Stimulated activated CD8-positive, alpha-beta memory T cell treated with anti-CD3 and anti-CD28 coated beads, Interleukin-15, amount 100 ng/mL, for 24 hours (primary cell): ENCODE measurements around the gene OBSL1.

Experiments used
- DNase-seq: peaks from one replicate; pipeline ENCODE4 v3.0.0-alpha.2; 2020; ENCODE audit warnings: low read depth

OBSL1 gene

DNA sequence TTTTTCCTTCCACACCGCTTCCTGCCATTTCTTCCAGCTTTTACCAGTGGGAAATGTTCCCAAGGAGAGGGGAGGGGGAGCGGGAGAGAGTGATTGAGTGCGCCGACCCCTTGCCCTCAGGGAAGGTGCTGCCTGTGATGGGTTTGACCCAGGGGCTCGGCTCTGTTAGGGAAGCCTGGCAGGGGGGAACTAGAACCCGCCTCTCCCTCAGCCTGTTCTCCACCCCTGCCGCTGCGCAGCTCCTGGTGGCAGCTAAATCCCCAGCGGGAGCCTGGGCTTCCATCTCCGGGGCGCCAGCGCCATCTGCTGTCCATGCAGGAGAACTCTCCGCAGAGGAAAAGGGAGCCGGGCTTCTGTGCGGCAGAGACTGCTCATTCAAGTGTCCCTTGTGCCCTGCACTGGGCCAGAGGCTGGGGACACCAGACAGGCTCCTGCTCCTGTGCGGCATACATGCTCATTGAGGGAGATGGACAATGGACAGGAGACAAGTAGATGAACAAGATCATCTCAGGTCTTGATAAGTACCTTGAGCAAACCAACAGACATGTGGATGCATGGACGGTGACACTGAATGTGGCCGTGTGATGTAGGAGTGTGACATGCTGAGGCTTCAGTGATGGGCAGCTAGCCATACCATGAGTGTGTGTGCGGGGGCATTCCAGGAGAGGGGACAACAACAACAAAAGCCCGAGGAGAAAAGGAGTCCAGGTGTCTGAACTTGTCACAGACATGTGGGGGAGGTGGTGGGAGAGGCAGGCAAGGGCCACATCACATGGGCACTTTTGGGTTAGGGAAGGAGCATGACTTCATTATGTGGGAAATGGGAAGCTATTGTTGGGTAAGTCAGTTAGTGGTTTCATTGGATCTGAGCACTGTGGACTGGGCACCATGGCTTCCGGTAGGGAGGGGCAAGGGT lies 41.0 kb downstream of the OBSL1 start:
- DNase-seq = peak; percentile 78

DNA sequence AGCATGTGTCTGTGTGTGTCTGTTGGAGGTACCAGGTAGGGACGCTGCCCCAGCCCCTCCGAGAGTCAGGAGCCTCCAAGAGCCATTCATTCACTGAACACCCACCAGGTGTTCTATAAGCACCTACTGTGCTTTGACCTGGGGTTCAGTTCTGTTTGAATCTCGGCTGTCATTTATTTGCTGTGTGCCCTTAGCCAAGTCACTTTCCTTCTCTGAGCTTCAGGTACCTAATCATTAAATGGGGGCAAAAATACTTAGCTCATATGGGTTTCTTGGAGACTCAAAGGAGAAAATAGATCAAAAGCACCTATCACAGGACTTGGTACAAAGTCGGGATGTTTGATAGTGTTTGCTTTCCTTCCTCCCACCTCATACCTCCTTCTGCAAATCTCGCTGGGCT lies 43.9 kb downstream of the OBSL1 start:
- DNase-seq = no peak

DNA sequence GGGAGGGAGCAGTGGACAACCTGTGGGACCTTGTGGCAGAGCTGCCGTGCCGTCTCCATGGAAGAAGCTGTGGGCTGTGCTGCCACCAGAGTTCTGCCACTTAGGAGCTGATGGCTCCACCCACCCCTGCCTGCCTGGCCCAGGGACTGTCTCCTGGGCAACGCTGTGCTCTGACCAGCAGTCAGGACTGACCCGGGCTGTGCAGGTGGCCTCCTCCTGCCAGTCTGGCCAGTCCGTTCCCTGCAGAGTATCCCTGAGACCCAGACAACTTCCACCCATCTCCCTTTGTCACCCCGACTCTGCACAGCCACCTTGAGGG lies 44.3 kb downstream of the OBSL1 start:
- no peak for DNase-seq

DNA sequence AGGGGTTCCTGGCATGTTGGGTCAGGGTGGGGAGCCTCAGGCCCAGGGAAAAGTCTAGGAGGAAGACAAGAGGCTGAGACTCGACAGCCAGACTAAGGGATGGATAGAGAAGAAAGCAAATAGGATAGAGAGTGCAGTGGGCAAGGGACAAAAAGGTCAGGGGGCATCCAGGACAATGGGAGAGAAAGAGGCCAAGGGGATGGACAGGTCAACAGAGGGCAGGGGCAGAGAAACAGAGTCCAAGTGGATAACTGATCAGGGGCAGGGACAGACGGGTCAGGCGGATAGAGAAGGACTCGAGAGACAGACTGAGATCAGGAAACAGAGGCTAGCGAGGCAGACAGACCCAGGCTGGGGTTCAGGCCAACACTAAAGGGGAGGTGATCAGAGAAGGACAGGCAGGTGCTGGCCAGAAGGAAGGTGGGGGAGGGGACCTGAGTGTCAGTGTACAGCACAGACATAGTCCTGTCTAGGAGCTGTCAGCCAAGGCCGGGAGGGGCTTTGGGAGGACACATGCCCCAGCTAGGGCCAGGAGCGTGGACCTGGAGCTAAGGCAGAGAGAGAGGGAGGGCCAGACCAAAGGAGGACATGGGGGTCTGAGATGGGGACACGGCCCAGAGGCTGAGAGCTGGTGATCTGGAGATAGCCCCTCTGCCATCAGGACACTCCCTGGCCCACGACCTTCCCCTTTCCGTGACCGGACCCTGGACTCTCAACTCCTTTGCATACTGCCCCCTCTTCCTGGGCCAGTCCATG lies 44.8 kb downstream of the OBSL1 start:
- DNase-seq = no peak

DNA sequence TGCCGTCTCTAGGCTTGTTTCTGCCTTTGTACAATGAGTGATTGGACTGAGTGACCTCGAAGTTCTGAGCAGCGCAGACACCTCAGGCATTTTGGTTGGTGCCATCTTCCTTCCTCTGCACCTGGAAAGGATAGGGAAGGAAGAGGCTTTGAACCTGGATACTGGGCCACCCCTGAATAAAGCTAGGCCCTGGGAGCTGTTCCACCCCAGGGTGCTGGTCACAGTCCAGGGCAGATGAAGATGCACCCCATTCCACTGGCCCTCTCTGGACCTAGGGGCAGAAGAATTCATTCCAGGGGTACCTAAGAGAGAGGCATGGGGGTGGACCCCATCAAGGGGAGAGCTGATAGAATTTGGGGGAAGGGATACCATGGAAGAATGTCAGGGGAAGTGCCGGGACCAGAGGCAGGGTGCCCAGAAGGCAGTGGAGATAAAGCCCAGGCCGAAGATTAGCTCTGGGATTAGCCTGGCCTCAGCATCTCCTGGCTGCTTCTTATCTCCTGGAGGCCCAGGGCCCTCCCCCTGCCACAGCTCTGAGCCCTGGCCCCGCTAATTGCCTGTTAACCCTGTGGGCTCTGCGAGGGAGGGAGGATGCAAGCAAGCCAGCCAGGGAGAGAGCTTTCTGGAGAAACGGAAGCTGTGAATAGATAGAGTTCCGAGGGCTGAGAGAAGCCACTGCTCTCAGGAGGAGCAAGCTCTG lies 45.7 kb downstream of the OBSL1 start:
- DNase-seq = no peak

DNA sequence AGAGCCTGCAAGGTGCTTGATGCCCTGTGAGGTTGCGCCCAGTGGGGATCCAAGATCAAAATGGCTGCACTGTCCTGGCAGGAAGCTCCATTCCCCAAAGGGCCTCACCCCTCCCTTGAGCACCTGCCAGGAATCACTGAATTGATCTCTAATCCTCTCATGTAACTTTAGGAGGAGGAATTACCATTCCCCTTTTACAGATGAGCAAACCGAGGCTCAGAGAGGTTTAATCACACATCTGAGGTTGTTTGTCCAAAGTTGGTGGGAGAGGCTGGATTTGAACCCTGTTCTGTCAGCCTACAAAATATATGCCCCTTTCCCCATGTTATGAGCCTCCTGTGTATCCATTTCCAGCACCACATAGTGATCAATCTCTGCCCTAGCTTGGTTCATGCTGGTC lies 46.5 kb downstream of the OBSL1 start:
- no peak for DNase-seq

DNA sequence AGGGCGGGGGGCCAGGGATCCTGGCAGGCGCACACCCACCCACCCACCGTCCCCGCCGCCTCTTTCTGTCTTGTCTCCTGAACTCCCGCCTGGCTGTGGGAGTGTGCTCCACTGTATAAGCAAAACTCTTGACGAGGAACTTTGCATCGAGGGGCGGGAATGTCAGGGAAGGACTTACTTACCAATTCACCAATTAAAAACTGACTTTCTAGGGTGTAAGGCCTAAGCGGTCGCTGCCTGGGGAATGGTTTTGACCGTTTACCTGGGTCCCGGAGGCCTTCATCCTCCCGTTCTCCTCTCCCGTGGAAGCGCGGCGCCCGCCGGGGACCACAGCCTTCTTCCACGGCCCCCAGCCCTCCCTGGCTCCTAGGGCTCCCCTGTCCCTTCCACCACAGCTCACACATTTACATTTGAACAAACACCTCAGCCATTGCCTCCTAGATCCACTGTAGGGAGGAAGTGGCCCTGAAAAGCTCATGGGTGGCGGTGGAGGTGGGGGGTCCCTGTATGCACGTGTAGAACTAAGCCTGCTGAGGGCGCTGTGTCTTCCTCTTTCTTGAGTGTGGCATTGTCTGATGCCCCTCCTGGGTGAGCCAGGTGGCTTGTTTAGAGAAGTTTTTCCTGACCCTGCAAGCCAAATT lies 48.2 kb downstream of the OBSL1 start:
- DNase-seq = no peak

DNA sequence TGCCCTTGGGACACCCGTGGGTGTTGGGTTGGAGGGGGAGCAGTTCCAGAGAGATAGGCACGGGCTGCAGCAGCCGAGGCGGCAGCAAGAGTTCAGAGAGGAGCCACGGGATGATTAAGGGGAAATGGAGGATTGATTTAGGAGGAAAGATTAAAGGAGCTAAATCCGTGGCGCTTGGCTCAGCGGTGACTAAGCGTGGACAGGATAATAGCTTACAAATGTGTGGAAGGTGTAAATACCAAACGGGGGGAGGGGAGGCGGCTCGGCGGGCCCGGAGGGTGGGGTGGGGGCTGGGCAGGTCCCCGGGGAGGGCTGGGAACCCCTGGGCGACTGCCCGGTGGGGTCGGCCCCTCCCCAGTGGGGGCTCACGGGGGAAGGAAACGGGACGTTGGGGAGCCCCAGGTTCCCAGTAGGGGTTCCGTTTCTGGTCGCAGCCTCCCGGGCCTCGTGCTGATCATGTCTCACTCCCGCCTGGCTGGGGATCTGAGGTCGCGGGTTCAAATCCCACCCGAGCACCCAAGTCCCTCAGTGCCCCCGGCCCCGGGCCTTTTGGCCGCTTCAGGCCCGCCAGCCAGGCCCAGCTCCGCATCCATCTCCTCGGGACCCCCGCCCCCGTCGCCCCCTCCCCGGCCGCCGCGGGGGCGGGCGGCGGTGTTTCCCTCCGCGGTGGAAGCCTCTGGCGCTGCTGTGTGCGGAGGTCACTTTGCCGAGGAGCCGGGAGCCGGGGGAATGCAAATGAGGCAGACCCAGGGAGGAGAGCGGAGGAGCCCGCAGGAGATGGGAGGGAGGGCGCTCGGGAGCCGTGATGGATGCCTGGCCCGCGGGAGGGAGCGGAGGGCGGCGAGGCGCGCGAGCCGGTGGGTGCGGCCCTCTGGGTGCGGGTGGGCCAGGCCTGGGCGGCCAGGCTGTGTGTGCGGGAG lies 49.0 kb downstream of the OBSL1 start:
- no peak for DNase-seq

DNA sequence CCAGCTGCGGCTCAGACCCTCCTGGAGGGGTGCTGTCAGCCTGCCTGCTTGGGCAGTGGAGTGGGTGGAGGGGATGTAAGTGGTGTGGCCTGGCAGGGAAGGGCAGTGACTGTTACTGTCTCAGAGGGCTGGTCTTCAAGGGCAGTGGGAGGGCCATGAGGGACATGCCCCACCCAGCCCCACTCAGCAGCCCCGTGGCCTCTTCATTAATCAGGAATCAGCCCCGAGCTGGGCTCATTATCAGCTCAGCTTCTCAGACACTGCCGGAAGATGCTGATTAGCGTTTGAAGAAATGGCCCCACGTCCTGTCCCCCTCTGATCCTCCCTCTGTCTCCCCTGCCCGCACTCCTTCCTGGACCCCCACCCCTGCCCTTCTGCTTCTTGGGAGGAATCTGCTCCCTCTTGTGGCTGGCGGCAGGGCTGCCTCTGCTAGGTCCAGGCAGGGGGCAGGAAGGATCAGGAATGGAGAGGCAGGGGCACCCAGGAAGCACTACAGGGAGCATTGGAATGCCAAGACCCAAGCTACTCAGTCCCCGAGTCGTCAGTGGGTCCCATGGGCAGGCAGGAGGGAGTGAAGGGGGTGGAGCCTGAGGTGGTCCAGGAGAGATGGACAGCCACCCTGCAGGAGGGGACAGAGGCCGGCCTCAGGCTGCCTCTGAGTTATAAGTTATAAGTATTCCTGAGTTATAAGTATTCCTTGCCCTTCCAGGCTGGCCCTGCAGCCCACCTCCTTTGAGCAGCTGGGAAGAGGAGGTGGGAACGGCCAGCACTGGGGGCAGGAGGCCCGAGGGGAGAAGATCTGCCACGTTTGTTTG lies 50.1 kb downstream of the OBSL1 start:
- DNase-seq = no peak

DNA sequence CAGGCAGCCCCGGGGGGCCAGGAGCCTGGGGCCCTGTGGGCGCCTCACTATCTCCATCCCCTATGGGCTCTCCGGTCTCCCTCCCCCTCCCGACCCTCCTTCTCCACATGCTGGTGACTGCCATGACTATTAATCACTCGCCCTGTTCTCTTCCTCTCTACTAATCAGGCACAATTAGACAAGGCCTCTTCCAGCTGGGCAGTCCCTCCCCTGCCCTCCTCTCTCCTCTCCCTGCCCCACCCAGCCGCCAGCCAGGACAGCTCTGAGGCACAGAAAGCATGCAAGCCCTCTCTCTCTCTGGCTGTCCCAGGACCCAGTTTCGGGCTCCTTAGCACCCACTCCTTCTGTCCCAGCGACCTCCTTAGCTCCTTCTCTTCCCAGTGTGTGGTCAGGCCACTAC lies 51.3 kb downstream of the OBSL1 start:
- no peak for DNase-seq

DNA sequence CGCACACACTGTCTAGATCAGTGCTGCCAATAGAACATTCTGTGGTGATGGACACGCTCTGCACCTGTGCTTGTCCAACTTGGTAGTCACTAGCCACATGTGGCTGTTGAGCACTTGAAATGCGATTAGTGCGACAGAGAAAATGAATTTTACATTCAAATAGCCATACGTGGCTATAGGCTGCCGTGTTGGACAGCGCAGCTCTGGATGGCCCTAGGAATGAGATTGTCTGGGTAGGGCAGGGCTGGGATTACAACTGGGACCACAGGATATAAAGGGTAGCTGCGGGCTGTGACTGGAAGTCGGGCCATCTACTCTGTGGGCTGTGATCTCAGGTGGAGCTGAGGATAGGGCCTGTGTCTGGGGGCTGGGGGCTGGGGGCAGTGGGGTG lies 51.8 kb downstream of the OBSL1 start:
- no peak for DNase-seq

DNA sequence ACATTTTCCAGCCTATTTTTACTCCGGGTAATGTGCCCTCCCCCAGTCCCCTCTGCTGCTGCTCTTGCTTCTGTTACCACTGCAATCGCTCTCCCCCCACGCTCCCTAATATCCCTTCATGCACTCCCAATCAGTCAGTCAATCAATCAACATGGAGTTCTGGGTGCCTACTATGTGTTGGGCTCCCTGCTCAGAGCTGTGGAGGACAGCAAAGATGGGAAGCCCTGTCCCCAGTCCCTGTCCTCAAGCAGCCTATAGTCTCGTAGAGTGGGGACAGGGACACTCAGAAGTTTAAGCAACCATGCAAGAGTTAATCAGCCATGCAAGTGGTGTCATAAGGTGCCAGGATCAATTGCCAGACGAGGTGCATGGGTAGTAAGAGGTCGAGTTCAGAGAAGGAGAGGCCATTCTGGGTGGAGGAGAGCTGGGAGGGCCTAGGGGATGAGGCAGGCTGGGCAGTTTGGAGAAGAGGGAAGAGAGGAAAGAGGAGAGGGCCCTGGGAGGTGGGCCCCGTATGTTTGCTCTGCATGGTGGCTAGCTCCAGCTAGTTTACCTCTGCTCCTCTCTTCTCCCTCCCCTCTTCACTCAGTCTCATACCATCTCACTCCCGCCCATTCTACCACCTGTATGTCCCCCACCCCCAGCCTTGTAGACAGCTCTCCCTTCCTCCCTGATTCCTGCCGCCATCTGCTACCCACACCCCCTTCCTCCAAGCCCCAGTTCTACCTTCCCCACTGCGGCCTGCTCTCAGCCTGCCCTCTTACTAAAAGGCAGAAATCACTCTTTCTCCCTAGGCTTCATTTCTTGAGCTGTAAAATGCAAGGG lies 53.2 kb downstream of the OBSL1 start:
- no peak for DNase-seq

DNA sequence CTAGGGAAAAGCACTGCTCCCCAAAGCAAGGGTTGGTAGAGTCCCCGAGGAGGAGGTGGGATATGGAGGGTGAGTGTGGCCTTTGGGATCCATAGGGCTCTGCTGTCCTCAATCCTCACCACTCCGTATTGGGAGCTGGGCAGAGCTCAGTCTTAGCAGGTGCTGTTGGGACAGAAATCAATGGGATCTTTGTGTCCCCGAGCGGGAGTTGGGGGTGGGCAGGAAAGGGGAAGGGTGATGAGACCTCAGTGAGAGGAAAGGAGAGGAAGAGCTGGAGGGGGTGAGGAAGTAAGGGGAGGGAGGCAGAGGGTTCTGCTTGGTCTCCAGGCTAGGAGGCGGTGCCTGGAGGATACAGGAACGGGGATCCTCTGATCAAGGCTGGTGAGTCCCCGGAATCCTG lies 54.5 kb downstream of the OBSL1 start:
- no peak for DNase-seq

DNA sequence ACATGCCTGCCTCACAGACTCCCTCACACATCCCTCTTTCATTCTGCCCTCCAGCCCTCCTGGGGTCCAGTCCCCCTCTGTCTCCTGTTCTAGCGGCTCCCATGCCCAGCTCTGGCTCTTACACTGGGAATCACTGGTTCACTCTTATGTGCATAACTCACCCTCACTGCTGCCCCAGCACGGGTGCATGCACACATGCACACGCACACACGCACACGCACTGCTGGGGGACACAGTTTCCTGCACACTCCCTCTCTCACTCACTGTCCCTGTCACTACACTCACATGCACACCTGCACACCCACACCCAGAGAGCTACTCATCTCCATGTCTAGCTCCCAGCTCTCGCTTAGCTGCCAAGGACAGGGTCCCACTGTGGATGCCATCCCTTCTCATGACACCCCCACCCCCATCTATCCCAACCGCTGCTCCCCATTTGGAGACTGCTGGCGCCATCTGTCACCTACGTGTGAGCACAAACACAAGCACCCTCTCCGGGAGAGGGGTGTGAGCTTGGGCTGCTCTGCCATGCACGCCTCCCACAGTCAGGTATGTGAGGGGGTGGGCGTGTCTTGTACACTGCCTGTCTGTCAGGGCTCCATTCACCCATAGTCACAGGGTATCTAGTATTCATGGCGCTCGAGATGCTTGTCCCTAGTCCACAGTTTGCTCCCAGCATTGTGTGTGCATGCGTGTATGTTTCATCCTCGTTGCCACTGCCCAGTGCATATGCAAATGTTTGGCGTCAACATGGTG lies 55.3 kb downstream of the OBSL1 start:
- DNase-seq = no peak

DNA sequence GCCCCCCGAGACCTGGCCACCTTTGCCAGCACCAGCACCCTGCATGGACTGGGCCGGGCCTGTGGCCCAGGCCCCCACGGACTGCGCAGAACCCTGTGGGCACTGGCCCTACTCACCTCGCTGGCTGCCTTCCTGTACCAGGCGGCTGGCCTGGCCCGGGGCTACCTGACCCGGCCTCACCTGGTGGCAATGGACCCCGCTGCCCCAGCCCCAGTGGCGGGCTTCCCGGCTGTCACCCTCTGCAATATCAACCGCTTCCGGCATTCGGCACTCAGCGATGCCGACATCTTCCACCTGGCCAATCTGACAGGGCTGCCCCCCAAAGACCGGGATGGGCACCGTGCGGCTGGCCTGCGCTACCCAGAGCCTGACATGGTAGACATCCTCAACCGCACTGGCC lies 56.5 kb downstream of the OBSL1 start:
- no peak for DNase-seq

DNA sequence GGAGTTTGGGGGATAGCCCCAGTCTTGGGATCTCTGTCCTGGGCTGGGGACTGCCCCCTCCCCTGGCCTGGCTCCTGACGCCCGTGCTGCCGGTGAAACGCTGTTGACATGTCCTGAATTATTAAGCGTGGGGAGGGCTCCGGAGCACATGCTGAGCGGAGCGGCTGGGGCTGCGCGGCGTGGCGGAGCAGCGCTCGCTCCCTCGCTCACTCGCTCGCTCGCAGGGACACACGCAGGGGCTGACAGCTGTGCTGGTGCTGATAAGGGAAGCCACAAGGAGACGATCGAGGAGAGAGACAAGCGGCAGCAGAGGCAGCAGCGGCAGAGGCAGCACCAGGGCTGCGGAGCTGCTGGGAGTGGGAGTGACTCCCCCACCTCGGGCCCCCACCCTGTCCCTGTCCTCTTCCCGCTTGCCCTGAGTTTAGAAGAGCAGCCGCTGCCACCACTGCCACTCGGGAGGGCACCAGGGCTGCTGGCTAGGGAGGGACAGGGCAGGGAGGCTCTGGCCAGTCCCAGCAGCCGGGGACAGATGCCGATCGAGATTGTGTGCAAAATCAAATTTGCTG lies 57.1 kb downstream of the OBSL1 start, which contains the start of gene ASIC4:
TSS of gene ASIC4 (plus strand) at position 287 of the 566 bp plus-strand sequence. CDS start at position 530, 243 bp downstream.
- DNase-seq = no peak

DNA sequence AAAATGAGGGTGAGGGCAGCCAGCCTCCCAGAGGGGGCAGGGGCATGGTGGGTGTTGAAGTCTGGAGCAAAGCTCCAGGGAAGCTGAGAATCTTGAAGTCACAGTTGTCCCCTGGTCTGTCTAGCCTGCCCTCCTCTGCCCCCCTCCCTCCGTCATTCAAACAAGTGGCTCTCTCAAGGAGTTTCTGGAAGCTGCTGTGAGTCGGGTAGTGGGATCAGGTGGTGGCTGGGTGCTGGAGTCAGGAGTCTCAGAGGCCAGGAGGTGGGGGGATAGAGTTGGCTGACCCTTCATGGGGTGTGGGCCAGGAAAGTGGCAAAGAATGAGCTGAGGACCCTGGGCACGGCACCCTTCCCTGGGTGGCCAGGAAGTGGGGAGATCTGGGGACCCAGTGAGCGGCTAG lies 57.6 kb downstream of the OBSL1 start:
- no peak for DNase-seq

DNA sequence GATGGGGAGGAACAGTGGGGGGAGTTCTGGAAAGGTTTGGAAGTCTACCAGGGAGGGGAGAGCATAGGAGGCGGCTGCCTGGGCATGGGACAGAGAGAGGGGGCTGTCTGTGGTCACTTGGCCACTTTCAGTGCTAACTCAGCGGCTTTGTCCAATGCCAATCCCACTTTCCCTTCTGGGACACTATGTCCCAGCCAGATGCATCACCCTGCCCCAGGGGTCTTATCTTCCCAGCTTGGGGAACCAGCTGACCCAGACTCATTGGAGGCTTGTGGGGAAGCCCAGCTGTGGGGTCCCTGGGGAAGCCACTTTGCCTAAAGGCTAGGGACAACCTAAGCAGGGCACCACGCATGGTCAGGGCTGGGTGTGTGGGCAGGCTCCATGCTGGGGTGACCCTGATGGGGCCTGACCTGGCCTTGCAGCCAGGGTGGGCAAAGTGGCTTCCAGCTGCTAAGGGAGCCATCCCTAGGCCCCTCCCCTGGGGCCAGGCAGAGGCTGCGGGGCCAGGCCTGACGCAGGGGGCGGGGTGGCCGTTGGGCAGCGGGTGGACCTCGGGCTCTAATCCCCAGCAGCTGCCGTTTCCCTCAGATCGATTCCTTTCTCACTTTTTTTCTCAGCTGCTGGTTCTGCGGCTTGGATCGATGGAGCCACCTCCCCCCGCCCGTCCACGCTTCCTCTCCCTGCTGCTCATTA lies 58.7 kb downstream of the OBSL1 start:
- DNase-seq = no peak
